ENCODE data around the gene GRHL1. TPM values are rescaled to one million over a fixed set of nuclear protein-coding genes. Genes with fewer than 3 reads are reported as not detected.

The GRHL1 gene
- 2.5 and 4.2 TPM in 2 replicates for total RNA-seq (2014; rRNA removed; shearing (Covaris generic))
- polyA plus RNA-seq (2016; fragmentation: Nextera tagmentation; extraction: Ambion mirVana) = 2.8 and 2.9 TPM in 2 replicates
- long read RNA-seq, partial matches to known transcripts = 1 of 1 reads
- long read RNA-seq, other reads (novel, unspliced or antisense) = 0 of 1 reads

GRCh38 chr2:9951522-9952285 is at the start of gene GRHL1:
GRHL1 (plus strand) TSS chr2:9951693; CDS start chr2:9951834, 141 bp downstream.
- peaks cover 10% of the 10 kb centered on the region for H3K4me1 Mint-ChIP-seq
- no peak within 1 kb of the TSS for H3K27ac Mint-ChIP-seq
- no peaks in the 10 kb centered on the region for H3K36me3 ChIP-seq (ENCODE audit: insufficient read depth)
- peak within 1 kb of the TSS; percentile 84 for H3K4me2 ChIP-seq
- H3K4me1 ChIP-seq (ENCODE audit: insufficient read depth) = no peaks in the 10 kb centered on the region
- no peaks in the 10 kb centered on the region for H4K20me1 ChIP-seq (replicated peaks; ENCODE audit: insufficient read depth)
- peak within 1 kb of the TSS; percentile 78 for H3K4me3 Mint-ChIP-seq
- peak; percentile 95 for DNase-seq (ENCODE audit: low spot score)
- peaks cover 40% of the 10 kb centered on the region for H3K27me3 ChIP-seq (ENCODE audit: insufficient read depth)
- H3K9me2 ChIP-seq (ENCODE audit: insufficient read depth) = no peaks in the 10 kb centered on the region
- peak within 1 kb of the TSS; percentile 98 for H2AFZ ChIP-seq
- peaks cover 24% of the 10 kb centered on the region for H3K27me3 Mint-ChIP-seq (ENCODE audit: insufficient read depth, low read depth, poor library complexity)
- H3K4me3 ChIP-seq = peak within 1 kb of the TSS; percentile 77
- H3K36me3 Mint-ChIP-seq (ENCODE audit: low read depth) = no peaks in the 10 kb centered on the region
- peak; percentile 89 for ATAC-seq
- no peak within 1 kb of the TSS for H3K27ac ChIP-seq (ENCODE audit: low read depth)
- H3K9me3 Mint-ChIP-seq = no peaks in the 10 kb centered on the region
- no peaks in the 10 kb centered on the region for H3K79me2 ChIP-seq (replicated peaks; ENCODE audit: insufficient read depth)
- TF ChIP-seq ZNF331 (CRISPR knock-in tag; IDR thresholded peaks at IDR 0.05; ENCODE audit: low read depth) (no peak), POLR2AphosphoS5 (IDR thresholded peaks at IDR 0.05; ENCODE audit: low read depth) (peak; percentile 39; the same call in 1 of the 2 replicates)
- no peaks in the 10 kb centered on the region for H3F3A ChIP-seq (replicated peaks; ENCODE audit: low read depth)

- ATAC-seq = no peak
- Mint-ChIP-seq H3K27ac (no peak overlapping the region), H3K4me1 (peaks cover 3% of the 10 kb centered on the region; the same call in 2 of the 3 replicates), H3K4me3 (no peak overlapping the region), H3K36me3 (ENCODE audit: low read depth) (no peaks in the 10 kb centered on the region), H3K27me3 (ENCODE audit: insufficient read depth, low read depth, poor library complexity) (no peaks in the 10 kb centered on the region), H3K9me3 (no peaks in the 10 kb centered on the region)
- Histone ChIP-seq H3K9me2 (ENCODE audit: insufficient read depth) (no peaks in the 10 kb centered on the region), H3K4me2 (no peak overlapping the region), H4K20me1 (replicated peaks; ENCODE audit: insufficient read depth) (no peaks in the 10 kb centered on the region), H3F3A (replicated peaks; ENCODE audit: low read depth) (no peaks in the 10 kb centered on the region), H3K4me1 (ENCODE audit: insufficient read depth) (0 out of 2 replicates have a peak, but pooled peaks cover 5% of the 10 kb centered on the region), H3K27ac (ENCODE audit: low read depth) (no peak overlapping the region), H2AFZ (no peak overlapping the region), H3K36me3 (ENCODE audit: insufficient read depth) (no peaks in the 10 kb centered on the region), H3K4me3 (no peak overlapping the region), H3K79me2 (replicated peaks; ENCODE audit: insufficient read depth) (no peaks in the 10 kb centered on the region), H3K27me3 (ENCODE audit: insufficient read depth) (no peaks in the 10 kb centered on the region)
- TF ChIP-seq EZH2 (IDR thresholded peaks at IDR 0.05; ENCODE audit: low read depth, unreplicated experiment) (no peak), ZNF331 (CRISPR knock-in tag; IDR thresholded peaks at IDR 0.05; ENCODE audit: low read depth) (no peak), NANOG (IDR thresholded peaks at IDR 0.05; ENCODE audit: borderline replicate concordance) (no peak), JUNB (IDR thresholded peaks at IDR 0.05; ENCODE audit: unreplicated experiment) (no peak), POLR2AphosphoS5 (IDR thresholded peaks at IDR 0.05; ENCODE audit: low read depth) (no peak)
- TF ChIP-seq, protein P1, sequence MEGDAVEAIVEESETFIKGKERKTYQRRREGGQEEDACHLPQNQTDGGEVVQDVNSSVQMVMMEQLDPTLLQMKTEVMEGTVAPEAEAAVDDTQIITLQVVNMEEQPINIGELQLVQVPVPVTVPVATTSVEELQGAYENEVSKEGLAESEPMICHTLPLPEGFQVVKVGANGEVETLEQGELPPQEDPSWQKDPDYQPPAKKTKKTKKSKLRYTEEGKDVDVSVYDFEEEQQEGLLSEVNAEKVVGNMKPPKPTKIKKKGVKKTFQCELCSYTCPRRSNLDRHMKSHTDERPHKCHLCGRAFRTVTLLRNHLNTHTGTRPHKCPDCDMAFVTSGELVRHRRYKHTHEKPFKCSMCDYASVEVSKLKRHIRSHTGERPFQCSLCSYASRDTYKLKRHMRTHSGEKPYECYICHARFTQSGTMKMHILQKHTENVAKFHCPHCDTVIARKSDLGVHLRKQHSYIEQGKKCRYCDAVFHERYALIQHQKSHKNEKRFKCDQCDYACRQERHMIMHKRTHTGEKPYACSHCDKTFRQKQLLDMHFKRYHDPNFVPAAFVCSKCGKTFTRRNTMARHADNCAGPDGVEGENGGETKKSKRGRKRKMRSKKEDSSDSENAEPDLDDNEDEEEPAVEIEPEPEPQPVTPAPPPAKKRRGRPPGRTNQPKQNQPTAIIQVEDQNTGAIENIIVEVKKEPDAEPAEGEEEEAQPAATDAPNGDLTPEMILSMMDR (conservative IDR thresholded peaks at IDR 0.05; ENCODE audit: low read depth in 2 of 2) = no peak
- DNase-seq (ENCODE audit: low spot score) = no peak
Observed at GRCh38 chr2:9905413-9905812, 46.1 kb upstream of the GRHL1 start.

DNA sequence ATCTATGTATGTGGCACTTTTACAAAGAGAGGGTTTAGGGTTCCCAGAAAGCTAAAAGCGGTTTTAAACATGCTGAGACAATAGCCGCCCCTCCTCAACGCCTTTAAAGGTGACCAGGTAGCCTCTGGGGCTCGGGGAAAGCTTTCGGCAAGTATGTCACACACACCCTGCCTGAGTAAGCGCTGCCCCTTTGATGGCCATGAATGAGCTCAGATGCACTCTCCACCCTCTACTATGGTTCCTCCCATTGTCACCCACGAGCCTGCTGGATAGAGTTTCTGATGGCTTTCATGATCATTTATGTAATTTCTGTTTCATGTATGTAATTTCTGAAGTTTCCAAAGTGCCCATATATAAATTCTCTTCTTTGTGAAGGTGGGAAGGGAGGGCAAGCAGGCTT is 44.1 kb upstream of the GRHL1 start:
- Histone ChIP-seq H3K36me3 (ENCODE audit: insufficient read depth) (no peaks in the 10 kb centered on the region), H3K27me3 (ENCODE audit: insufficient read depth) (no peaks in the 10 kb centered on the region), H3K4me3 (no peak overlapping the region), H3K4me2 (no peak overlapping the region), H3K79me2 (replicated peaks; ENCODE audit: insufficient read depth) (no peaks in the 10 kb centered on the region), H4K20me1 (replicated peaks; ENCODE audit: insufficient read depth) (no peaks in the 10 kb centered on the region), H2AFZ (no peak overlapping the region), H3K4me1 (ENCODE audit: insufficient read depth) (no peaks in the 10 kb centered on the region), H3F3A (replicated peaks; ENCODE audit: low read depth) (no peaks in the 10 kb centered on the region), H3K27ac (ENCODE audit: low read depth) (no peak overlapping the region), H3K9me2 (ENCODE audit: insufficient read depth) (no peaks in the 10 kb centered on the region)
- Mint-ChIP-seq H3K27me3 (ENCODE audit: insufficient read depth, low read depth, poor library complexity) (no peaks in the 10 kb centered on the region), H3K27ac (no peak overlapping the region), H3K36me3 (ENCODE audit: low read depth) (no peaks in the 10 kb centered on the region), H3K4me1 (no peaks in the 10 kb centered on the region), H3K9me3 (no peaks in the 10 kb centered on the region), H3K4me3 (no peak overlapping the region)
- ATAC-seq (peak; percentile 40; the same call in 2 of the 3 replicates), DNase-seq (ENCODE audit: low spot score) (no peak)
- no peak for TF ChIP-seq REST (IDR thresholded peaks at IDR 0.05; ENCODE audit: unreplicated experiment)
